H1 (cell line): ENCODE data around the gene SEC22B.

Experiments
- BCL11A ChIP-seq, 2 experiments: IDR thresholded peaks; one replicate each; pipeline ENCODE4 v1.6.1; 2011; ENCODE audit warnings: low read depth in 2 of 2, low read length in 2 of 2, mild to moderate bottlenecking in 2 of 2
- CHD2 ChIP-seq: IDR thresholded peaks from 2 replicates; pipeline ENCODE4 v1.6.1; 2012; ENCODE audit warnings: low read length, improper control_type of control experiment
- CTCF ChIP-seq, 3 experiments: IDR thresholded peaks; 1 replicate in 2 of 3; 2 replicates in 1 of 3; pipeline versions ENCODE4 v1.5.1 to v1.6.1; 2011; ENCODE audit warnings: low read length in 3 of 3, mild to moderate bottlenecking in 3 of 3, inconsistent platforms in 2 of 3, low read depth in 1 of 3, moderate library complexity in 1 of 3; ENCODE audit not compliant: insufficient read depth in 1 of 3; ENCODE audit errors: control extremely low read depth in 1 of 3
- GABPA ChIP-seq: IDR thresholded peaks from 2 replicates; pipeline ENCODE4 v1.6.1; 2011; ENCODE audit warnings: mild to moderate bottlenecking, low read length, moderate library complexity, borderline replicate concordance; ENCODE audit not compliant: insufficient read depth
- JUN ChIP-seq: IDR thresholded peaks from 2 replicates; pipeline ENCODE4 v1.6.1; 2011; ENCODE audit warnings: low read depth, mild to moderate bottlenecking, improper control_type of control experiment, low read length
- MAX ChIP-seq: IDR thresholded peaks from 2 replicates; pipeline ENCODE4 v1.6.1; 2012; ENCODE audit warnings: inconsistent platforms
- NRF1 ChIP-seq: IDR thresholded peaks from 2 replicates; pipeline ENCODE4 v1.6.1; 2011; ENCODE audit warnings: mild to moderate bottlenecking, low read depth, low read length, improper control_type of control experiment
- POLR2A ChIP-seq, 2 experiments: IDR thresholded peaks; 1 replicate in 1 of 2; 2 replicates in 1 of 2; pipeline ENCODE4 v1.6.1; 2011; ENCODE audit warnings: low read depth in 2 of 2, low read length in 2 of 2, mild to moderate bottlenecking in 2 of 2; ENCODE audit errors: control extremely low read depth in 1 of 2
- POLR2AphosphoS5 ChIP-seq: IDR thresholded peaks from 2 replicates; pipeline ENCODE4 v1.6.1; 2011; ENCODE audit warnings: low read depth, low read length
- TAF1 ChIP-seq: IDR thresholded peaks from 2 replicates; pipeline ENCODE4 v1.6.1; 2011; ENCODE audit warnings: mild to moderate bottlenecking, low read depth, low read length
- TBP ChIP-seq: IDR thresholded peaks from 2 replicates; pipeline ENCODE4 v1.6.1; 2011; ENCODE audit warnings: low read depth, low read length, improper control_type of control experiment
- ZNF274 ChIP-seq: IDR thresholded peaks from 2 replicates; pipeline ENCODE4 v1.7.0; 2012; ENCODE audit warnings: low read length, borderline replicate concordance; ENCODE audit errors: extremely low read depth

DNA sequence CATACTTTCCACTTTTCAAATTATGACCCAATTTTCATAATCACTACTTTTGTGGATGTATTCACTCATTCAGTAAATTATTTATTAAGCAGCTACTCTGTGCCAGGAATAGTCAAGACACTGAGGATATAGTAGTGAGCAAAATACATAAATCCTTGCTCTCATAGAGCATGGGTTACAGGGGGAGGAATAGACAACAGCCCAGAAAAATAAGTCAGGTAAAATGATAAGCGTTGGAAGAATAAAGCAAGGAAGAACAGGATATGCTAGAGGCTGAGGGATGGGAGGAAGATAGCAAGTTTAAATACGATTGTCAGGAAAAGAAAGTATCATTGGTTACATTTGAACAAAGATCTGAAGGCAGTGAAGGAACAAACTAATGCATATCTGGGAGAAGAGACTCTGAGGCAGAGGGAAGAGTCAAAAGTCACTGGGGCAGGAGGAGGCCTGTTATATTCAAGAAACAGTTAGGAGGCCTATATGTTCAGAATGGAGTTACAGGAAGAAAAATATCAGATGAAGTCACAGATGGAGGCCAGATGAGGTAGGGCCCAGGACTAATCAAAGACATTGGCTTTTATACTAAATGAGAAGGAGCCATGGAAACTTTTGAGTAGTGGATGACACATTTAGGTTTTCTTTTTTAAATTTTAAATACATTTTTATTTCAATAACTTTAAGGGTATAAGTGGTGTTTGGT is 42.9 kb downstream of the SEC22B start:
- no peak for TF ChIP-seq CTCF (IDR thresholded peaks at IDR 0.05; ENCODE audit: control extremely low read depth in 1 of 3, insufficient read depth in 1 of 3, low read depth in 1 of 3, low read length in 3 of 3)
- TF ChIP-seq POLR2AphosphoS5, result no peak
- no peak for TF ChIP-seq ZNF274
- TF ChIP-seq POLR2A (IDR thresholded peaks at IDR 0.05; ENCODE audit: control extremely low read depth in 1 of 2, low read depth in 2 of 2, low read length in 2 of 2), result no peak
- TF ChIP-seq NRF1, result no peak
- TF ChIP-seq MAX, result no peak
- TF ChIP-seq TBP, result no peak
- no peak for TF ChIP-seq CHD2
- no peak for TF ChIP-seq BCL11A (IDR thresholded peaks at IDR 0.05; ENCODE audit: low read depth in 2 of 2, low read length in 2 of 2)
- no peak for TF ChIP-seq TAF1
- TF ChIP-seq JUN, result no peak
- TF ChIP-seq GABPA, result no peak
